Measurements from ENCODE around the gene NBEAL2. TPM values are rescaled to one million over a fixed set of nuclear protein-coding genes. Genes with fewer than 3 reads are reported as not detected.
A peak's percentile ranks its signal among the peaks of the same experiment; 100 is the strongest.
"Not testable (repeated sequence)": the region's sequence is repeated elsewhere in the genome, so short reads cannot be mapped to it uniquely, and the experiment has no call there.

The NBEAL2 gene
- total RNA-seq, 1 experiment from 2014 or later: 16.3 TPM

- DNase-seq (ENCODE audit: extremely low read depth, low read depth): no peak
Observed at GRCh38 chr3:46959161-46959511, 20.3 kb upstream of the NBEAL2 start.

GRCh38 chr3:46960081-46960701 lies 19.3 kb upstream of the NBEAL2 start:
- DNase-seq (ENCODE audit: extremely low read depth, low read depth): no peak

GRCh38 chr3:46960835-46961234 lies 18.6 kb upstream of the NBEAL2 start:
- no peak for DNase-seq (ENCODE audit: extremely low read depth, low read depth)

- DNase-seq (ENCODE audit: extremely low read depth, low read depth): no peak
Observed at GRCh38 chr3:46962427-46962826, 17.0 kb upstream of the NBEAL2 start.

DNA sequence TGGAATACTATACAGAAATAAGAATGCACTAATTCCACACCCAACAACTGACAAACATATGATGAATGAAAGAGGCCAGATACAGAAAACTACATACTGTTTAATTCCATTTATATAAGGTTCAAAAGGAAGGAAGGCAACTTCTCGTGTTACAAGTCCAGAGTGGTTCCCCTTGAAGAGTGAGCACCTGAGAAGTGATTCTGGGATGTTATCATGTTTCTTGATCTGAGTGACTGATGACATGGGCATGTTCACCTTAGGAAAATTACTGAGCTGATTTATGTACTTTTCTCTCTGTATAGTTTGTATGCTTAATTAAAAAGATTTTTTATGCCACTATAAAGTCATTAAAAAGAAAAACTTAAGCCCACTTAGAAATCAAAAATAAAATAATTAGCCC lies 16.5 kb upstream of the NBEAL2 start:
- no peak for DNase-seq (ENCODE audit: extremely low read depth, low read depth)

- not testable (repeated sequence) for DNase-seq (ENCODE audit: extremely low read depth, low read depth)
Observed at GRCh38 chr3:46964038-46964590, 15.4 kb upstream of the NBEAL2 start.

DNA sequence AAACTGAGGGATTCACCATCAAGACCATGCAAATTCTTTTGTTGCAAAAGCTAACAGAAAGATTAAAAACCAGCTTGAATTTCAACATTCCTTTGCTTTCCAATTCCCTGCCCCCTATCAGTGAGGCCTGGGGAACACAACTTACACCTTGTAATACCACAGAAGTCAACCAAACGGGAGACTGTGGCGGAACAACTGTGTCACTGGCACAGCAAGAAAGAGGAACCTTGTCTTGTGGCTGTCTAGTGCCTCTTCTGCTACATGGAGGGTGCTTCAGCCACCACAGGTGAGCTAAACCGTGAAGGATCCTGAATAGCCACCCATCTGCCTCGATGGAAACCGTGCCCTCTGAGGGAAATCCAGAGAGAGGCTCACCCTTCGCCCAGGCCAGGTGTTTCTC lies 14.3 kb upstream of the NBEAL2 start:
- DNase-seq (ENCODE audit: extremely low read depth, low read depth): no peak

GRCh38 chr3:46966811-46967210 lies 12.7 kb upstream of the NBEAL2 start:
- DNase-seq (ENCODE audit: extremely low read depth, low read depth): no peak

GRCh38 chr3:46968783-46969428 lies 10.6 kb upstream of the NBEAL2 start:
- no peak for DNase-seq (ENCODE audit: extremely low read depth, low read depth)

GRCh38 chr3:46970391-46971091 lies 8.9 kb upstream of the NBEAL2 start:
- DNase-seq (ENCODE audit: extremely low read depth, low read depth): no peak

- no peak for DNase-seq (ENCODE audit: extremely low read depth, low read depth)
Observed at GRCh38 chr3:46971151-46971550, 8.3 kb upstream of the NBEAL2 start.

DNA sequence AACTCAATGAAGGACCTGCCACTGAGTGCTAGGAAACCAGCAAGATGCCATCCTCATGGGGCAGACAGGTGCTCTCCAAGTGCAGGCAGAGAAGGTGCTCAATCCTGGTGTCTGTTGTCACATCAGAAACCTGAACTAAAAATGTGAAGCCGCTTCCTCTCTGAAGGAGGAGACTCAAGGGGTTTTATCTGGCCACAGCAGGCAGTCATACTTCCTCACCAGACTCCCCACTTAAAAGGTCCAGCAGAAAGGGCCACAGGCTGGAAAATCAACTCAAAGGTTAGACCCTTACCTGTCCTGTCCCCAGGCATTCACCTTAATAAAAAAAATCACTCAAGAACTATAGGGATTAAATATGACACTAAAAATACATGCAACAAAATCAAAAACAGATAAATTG lies 7.7 kb upstream of the NBEAL2 start:
- DNase-seq (ENCODE audit: extremely low read depth, low read depth): no peak

GRCh38 chr3:46972396-46972795 lies 7.1 kb upstream of the NBEAL2 start:
- DNase-seq (ENCODE audit: extremely low read depth, low read depth): no peak

- DNase-seq (ENCODE audit: extremely low read depth, low read depth): no peak
Observed at GRCh38 chr3:46974421-46975171, 4.9 kb upstream of the NBEAL2 start.

DNA sequence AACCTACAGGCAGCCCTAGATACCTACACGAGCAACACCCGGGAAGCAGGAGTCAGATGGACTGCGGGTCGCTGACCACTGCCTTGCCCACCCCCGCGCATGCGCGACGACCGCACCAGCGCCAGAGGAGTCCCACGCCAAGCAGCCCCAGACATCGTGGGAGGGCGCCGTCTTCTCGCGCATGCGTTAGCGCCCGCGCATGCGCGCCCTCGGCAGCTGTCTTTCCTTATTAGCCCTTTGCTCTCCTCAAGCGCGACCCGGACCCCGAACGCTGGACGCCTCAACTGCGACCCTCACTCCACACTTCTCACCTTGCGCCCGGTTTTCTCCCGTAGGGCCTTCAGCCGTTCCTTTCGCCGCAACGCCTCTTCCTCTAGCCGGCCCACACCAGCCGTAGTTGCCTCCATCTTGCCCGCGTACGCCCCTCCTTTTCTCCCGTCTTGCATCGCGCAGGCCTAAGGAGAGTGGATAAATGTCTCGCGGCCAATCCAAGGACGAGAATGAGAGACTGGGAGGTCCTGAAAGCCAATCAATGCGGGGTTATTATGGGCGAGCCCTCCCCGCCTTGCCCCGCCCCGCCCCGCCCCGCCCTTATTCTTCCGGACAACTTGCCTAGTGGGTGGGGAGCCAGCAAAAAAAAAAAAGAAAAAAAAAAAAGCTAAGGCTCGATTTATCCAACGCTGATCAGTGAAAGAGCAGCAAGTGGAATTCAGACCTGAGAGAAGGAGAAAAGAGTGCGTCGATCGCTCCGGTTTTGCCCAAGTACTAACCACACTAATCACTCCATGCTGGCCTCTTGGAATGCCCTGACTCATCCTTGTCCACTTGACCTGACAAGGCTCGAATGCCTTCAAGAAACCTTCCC lies 2.9 kb upstream of the NBEAL2 start, which contains the start of gene CCDC12:
TSS of gene CCDC12 (minus strand) at position 420 of the 865 bp plus-strand sequence. CDS start at position 407, 13 bp downstream.
- peak; percentile 97 for DNase-seq (ENCODE audit: extremely low read depth, low read depth)

- no peak for DNase-seq (ENCODE audit: extremely low read depth, low read depth)
Observed at GRCh38 chr3:46977811-46978195, 1.7 kb upstream of the NBEAL2 start.

- no peak for DNase-seq (ENCODE audit: extremely low read depth, low read depth)
Observed at GRCh38 chr3:46978381-46978780, 1.1 kb upstream of the NBEAL2 start.

DNA sequence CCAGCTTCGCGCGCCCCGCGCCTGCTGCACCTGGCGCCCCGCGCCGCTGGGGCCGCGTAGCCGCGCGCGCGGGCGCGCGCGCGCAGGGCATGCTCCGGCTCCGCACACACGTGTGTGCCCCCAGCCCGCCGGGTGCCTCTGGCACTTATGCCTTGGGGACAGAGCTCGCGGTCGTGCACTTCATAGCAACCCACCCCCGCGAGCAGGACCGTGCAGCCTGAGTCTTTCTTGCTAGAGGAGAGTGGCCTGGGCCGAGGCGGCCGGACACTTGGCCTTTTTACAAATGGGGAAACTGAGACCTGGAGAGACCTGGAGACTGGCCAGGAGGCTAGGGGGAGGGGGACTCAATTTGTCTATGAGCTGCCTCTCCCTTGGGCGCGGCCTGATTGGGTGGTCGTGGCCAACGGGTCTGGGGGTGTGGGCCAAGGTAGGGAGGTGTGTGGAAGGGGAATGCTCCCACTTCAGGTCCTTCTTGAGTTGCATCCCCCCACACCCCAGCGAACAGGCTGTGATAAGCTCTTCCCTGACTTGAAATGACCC lies 562 bp downstream of the NBEAL2 start:
- DNase-seq (ENCODE audit: extremely low read depth, low read depth): no peak

- no peak for DNase-seq (ENCODE audit: extremely low read depth, low read depth)
Observed at GRCh38 chr3:46981932-46982471, 2.5 kb downstream of the NBEAL2 start.

Measured in NCI-H460 (cell line).